Measurements from ENCODE around the gene CCNB3. TPM values are rescaled to one million over a fixed set of nuclear protein-coding genes. Genes with fewer than 3 reads are reported as not detected.
A peak's percentile ranks its signal among the peaks of the same experiment; 100 is the strongest.

Gene CCNB3
- total and polyA plus RNA-seq, 2 experiments from 2014 or later, result 0.40 to 1.8 TPM

DNA sequence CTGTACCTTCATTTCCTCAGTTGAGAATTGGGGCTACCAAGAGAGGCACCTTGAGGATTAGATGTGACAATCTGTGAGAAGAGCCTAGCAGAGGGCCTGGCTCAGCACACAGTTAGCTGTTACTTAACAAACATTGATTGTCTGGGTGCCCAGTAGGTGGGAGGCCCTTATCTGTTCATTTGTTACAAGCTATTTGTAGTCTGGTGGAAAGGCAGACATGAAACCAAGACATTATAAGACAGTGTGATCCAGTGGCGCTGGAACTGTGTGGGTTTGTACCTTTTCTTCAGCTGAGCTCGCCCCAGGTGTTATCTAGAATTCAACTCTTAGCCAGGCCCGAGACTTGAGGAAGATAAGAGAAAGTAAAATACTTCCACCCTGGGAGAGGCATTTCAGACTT, 20.7 kb upstream of the CCNB3 start:
- TF ChIP-seq, protein P1, sequence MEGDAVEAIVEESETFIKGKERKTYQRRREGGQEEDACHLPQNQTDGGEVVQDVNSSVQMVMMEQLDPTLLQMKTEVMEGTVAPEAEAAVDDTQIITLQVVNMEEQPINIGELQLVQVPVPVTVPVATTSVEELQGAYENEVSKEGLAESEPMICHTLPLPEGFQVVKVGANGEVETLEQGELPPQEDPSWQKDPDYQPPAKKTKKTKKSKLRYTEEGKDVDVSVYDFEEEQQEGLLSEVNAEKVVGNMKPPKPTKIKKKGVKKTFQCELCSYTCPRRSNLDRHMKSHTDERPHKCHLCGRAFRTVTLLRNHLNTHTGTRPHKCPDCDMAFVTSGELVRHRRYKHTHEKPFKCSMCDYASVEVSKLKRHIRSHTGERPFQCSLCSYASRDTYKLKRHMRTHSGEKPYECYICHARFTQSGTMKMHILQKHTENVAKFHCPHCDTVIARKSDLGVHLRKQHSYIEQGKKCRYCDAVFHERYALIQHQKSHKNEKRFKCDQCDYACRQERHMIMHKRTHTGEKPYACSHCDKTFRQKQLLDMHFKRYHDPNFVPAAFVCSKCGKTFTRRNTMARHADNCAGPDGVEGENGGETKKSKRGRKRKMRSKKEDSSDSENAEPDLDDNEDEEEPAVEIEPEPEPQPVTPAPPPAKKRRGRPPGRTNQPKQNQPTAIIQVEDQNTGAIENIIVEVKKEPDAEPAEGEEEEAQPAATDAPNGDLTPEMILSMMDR (IDR thresholded peaks at IDR 0.05; ENCODE audit: low read depth, low read length), result no peak
- Histone ChIP-seq H3K27me3 (no peaks in the 10 kb centered on the region), H3K27ac (no peak overlapping the region), H3K4me1 (ENCODE audit: low read depth) (peaks cover 10% of the 10 kb centered on the region), H3K4me3 (no peak overlapping the region), H3K36me3 (no peaks in the 10 kb centered on the region), H3K9me3 (ENCODE audit: low read depth) (no peaks in the 10 kb centered on the region)
- DNase-seq (ENCODE audit: low read depth in 1 of 2, low spot score in 1 of 2), result no peak

DNA sequence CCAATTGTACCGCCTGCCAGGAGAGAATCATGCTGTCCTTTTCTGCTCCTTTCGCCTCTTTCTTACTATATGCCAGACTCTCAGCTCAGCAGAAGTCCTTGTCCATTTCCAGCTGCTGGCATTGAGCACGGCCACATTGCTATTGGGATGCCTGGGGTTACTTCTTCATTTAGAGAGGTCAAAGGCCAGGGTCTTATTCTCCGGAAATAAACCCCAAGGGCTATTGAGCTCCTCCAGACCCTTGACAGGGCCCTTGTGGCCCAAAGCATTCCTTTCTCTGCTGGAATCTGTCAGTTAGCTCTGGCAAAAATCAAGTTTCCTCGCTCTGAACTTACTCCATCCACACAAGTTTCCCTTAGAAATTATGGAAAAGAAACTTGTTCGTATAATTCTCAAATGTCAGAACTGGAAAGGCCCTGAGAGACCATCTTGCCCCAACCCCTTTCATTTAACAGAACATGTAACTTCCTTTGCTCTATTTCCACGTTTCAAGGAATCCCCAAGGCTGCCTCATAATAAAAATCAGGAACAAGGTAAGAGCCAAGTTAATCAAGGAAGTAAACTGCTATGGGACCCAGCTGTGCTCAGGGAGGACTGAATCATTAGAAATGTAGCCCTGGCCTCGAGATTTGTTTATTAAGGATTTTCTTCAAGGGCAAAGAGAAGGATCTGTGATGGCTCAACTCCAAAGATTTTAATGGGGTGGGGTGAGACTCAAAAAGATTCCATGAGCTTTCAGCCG, 15.5 kb upstream of the CCNB3 start:
- Histone ChIP-seq H3K4me3 (no peak overlapping the region), H3K36me3 (no peaks in the 10 kb centered on the region), H3K4me1 (ENCODE audit: low read depth) (peaks cover 16% of the 10 kb centered on the region), H3K27ac (peak overlapping the region; percentile 85), H3K27me3 (no peaks in the 10 kb centered on the region), H3K9me3 (ENCODE audit: low read depth) (no peaks in the 10 kb centered on the region)
- TF ChIP-seq, protein P1 (IDR thresholded peaks at IDR 0.05; ENCODE audit: low read depth, low read length), result no peak
- DNase-seq (ENCODE audit: low read depth in 1 of 2, low spot score in 1 of 2), result peak in 1 of 2 donors; percentile 49

DNA sequence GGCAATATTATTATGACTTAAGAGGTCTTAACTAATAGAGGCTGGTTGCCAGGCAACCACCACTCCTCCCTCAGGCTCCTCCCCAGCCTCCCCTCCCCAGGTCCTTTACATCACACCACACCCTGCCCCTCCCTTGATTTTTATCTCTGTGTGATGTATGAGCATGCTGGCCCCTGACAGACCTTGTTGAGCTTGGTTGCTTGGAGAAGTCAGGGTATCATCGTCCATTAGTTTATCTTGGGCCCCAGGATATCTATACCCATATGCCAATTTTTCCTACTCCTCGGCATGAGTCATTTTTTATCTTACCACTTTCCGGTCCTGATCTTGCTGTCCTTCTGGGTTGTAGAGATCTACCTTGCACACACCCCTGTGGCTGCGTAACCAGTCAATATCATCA, 6.2 kb upstream of the CCNB3 start:
- no peak for DNase-seq (ENCODE audit: low read depth in 1 of 2, low spot score in 1 of 2)
- Histone ChIP-seq H3K4me3 (no peak overlapping the region), H3K27me3 (no peaks in the 10 kb centered on the region), H3K4me1 (ENCODE audit: low read depth) (no peaks in the 10 kb centered on the region), H3K27ac (no peak overlapping the region), H3K9me3 (ENCODE audit: low read depth) (no peaks in the 10 kb centered on the region), H3K36me3 (no peaks in the 10 kb centered on the region)
- TF ChIP-seq, protein P1 (IDR thresholded peaks at IDR 0.05; ENCODE audit: low read depth, low read length), result no peak

DNA sequence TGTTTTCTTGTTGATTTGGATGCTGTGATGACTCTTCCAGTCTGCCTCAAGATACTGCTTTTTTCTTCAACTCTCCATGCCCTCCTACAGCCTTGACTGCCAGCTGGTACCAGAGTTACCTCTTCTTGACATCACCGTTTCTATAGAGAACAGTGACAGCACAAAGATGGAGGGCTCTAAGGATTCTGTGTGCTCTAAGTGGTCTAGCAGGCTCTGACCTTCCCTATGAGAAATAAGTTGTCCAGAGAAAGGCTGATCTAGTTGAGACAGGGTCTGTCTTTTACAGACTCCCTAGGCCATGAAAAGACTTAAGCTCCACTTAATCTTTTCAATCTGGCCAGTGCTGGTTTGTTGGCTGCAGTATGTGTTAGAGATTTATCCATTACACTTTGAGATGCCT, 3.7 kb upstream of the CCNB3 start, which contains the start of gene AKAP4:
Gene AKAP4 (minus strand): TSS at position 101 of the 400 bp plus-strand sequence. CDS start 118 bp downstream, outside the sequence.
- no peaks in the 10 kb centered on the region for H3K27me3 ChIP-seq
- H3K36me3 ChIP-seq, result no peaks in the 10 kb centered on the region
- TF ChIP-seq, protein P1 (IDR thresholded peaks at IDR 0.05; ENCODE audit: low read depth, low read length), result no peak
- no peak within 1 kb of the TSS for H3K27ac ChIP-seq
- no peaks in the 10 kb centered on the region for H3K9me3 ChIP-seq (ENCODE audit: low read depth)
- H3K4me1 ChIP-seq (ENCODE audit: low read depth), result no peaks in the 10 kb centered on the region
- no peak within 1 kb of the TSS for H3K4me3 ChIP-seq
- DNase-seq (ENCODE audit: low read depth in 1 of 2, low spot score in 1 of 2), result no peak

DNA sequence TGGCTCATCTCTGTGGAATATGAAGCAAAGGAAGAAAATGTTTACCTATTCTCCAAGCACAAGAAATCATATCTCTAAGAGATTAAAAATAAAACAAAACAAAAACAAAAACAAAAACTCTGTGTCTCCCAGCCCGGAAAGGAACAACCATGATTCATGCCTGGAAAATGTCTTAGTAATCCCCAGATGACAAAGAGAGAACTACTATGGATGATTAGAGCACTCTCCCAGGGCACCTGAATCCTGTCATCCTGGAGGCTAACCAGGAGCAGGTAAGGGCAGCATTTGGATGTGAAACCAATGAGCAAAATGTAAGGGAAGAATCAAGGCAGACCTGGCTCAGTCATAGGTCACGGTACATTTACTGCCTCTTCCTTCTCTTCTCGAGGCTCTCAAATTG, 2.0 kb upstream of the CCNB3 start:
- Histone ChIP-seq H3K36me3 (no peaks in the 10 kb centered on the region), H3K4me1 (ENCODE audit: low read depth) (no peaks in the 10 kb centered on the region), H3K27me3 (no peaks in the 10 kb centered on the region), H3K9me3 (ENCODE audit: low read depth) (no peaks in the 10 kb centered on the region), H3K27ac (no peak overlapping the region), H3K4me3 (no peak overlapping the region)
- TF ChIP-seq, protein P1 (IDR thresholded peaks at IDR 0.05; ENCODE audit: low read depth, low read length), result no peak
- DNase-seq (ENCODE audit: low read depth in 1 of 2, low spot score in 1 of 2), result no peak

Data from cardiac muscle cell (in vitro differentiated cells and primary cell).